ENCODE measurements around the gene THADA.
"Not testable (repeated sequence)": the region's sequence is repeated elsewhere in the genome, so short reads cannot be mapped to it uniquely, and the experiment has no call there.

- not testable (repeated sequence) for TF ChIP-seq CTCF (IDR thresholded peaks at IDR 0.05; ENCODE audit: extremely low read depth in 1 of 2, insufficient read depth in 1 of 2, low read depth in 1 of 2, low read length in 2 of 2); POLR2A (IDR thresholded peaks at IDR 0.05; ENCODE audit: low read depth, low read length); GATA2 (IDR thresholded peaks at IDR 0.05; ENCODE audit: insufficient read depth, insufficient read length, low read depth, low read length); MAX (IDR thresholded peaks at IDR 0.05; ENCODE audit: insufficient read depth, insufficient read length); FOS (IDR thresholded peaks at IDR 0.05; ENCODE audit: borderline replicate concordance, insufficient read depth, low read length)
Observed at GRCh38 chr2:43297740-43298139, 298.1 kb downstream of the THADA start.

Measured in endothelial cell of umbilical vein (primary cell).